ENCODE results near the gene SLC25A26.

SLC25A26 gene

DNA sequence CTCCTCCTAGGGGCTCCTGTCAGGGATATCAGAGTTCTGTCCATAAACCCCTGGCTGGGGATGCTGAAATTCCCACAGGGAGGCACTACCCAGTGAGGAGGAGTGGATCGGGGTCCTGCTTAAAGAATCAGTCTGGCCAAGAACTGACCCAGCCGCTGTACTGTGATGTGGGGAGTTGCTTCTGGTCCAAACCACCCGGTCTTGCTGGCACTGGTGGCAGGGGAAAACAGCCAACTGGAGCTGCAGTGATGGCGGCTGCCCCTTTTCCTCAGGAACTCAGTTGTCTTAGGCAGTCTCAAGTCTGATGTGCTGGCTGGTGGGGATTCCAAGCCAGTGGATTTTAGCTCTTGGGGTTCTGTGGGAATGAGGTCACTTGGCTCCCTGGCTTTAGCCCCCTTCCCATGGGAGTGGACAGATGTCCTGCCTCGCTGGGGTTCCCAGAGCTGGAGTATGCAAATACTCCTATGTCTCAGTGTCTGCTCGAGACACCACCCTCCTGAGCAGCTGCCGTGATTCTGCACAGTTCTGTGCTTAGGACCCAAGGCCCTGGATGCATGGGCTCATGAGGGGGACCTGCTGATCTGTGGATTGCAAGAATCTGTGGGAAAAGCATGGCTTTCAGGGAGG, 97.1 kb downstream of the SLC25A26 start:
- no peak for DNase-seq (ENCODE audit: low read depth in 1 of 2, low spot score in 1 of 2)
- no peak for TF ChIP-seq JUND (IDR thresholded peaks at IDR 0.05; ENCODE audit: low read depth)
- in situ Hi-C loops (cut with HindIII; ENCODE audit: low pct_unique_long_range_greater_than_20kb, low sequenced_read_pairs): no loop called here

DNA sequence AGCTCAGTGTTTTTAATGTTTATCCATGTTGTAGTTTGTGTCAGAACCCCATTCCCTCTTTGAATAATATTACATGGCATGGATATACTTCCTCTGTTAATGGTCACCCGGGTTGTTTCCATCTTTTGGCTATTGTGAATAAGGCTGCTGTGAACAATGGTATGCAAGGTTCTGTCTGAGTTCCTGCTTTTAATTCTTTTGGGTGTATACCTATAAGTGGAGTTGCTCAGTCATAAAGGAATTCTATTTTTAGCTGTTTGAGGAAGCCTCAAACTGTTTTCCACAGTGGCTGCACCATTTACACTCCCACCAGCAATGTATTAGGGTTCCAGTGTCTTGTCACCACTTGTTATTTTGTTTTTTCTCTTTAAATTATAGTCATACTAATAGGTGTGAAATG, 99.6 kb downstream of the SLC25A26 start:
- no peak for TF ChIP-seq JUND (IDR thresholded peaks at IDR 0.05; ENCODE audit: low read depth)
- DNase-seq (ENCODE audit: low read depth in 1 of 2, low spot score in 1 of 2): no peak
- in situ Hi-C loops (cut with HindIII; ENCODE audit: low pct_unique_long_range_greater_than_20kb, low sequenced_read_pairs): no loop called here

DNA sequence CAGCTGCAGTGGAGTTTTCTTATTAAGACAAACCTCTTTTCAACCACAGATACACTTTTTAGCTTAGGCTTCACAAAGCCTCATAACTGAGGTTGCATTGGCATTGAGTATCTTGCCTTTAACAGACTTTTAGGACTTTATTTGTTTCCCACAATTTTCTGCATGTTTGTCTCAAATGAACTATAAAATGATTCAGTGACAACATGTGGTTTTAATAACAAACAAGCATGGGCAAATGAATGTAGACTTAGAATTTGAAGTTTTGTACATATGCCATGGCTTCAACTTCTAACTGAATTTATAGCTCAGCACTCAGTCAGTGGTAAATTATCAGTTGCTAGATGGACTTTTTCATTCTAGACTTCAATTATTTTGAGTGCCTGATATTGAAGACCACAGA, 101.6 kb downstream of the SLC25A26 start:
- no peak for DNase-seq (ENCODE audit: low read depth in 1 of 2, low spot score in 1 of 2)
- no peak for TF ChIP-seq JUND (IDR thresholded peaks at IDR 0.05; ENCODE audit: low read depth)
- in situ Hi-C loops (cut with HindIII; ENCODE audit: low pct_unique_long_range_greater_than_20kb, low sequenced_read_pairs): no loop called here

DNA sequence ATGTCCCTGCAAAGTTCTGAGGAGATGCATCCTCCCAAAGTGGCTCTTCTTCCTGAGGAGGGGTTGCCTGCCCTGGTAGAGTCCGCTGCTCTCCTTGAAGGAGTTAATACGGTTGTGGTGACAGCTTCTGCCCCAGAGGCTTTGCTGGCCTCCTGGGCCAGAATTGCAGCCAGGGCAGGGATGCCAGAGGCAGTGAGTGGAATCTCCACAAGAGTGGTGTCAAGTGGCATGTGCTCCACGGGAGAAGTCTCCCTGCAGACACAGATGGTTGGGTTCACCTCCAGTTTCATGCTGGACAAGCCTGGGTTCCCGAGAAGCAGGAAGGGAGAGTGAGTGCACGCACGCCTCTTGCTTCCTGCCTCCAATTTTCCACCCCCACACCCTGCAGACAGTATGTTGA, 105.5 kb downstream of the SLC25A26 start:
- in situ Hi-C loops (cut with HindIII; ENCODE audit: low pct_unique_long_range_greater_than_20kb, low sequenced_read_pairs): no loop called here
- no peak for DNase-seq (ENCODE audit: low read depth in 1 of 2, low spot score in 1 of 2)
- TF ChIP-seq JUND (IDR thresholded peaks at IDR 0.05; ENCODE audit: low read depth): no peak

DNA sequence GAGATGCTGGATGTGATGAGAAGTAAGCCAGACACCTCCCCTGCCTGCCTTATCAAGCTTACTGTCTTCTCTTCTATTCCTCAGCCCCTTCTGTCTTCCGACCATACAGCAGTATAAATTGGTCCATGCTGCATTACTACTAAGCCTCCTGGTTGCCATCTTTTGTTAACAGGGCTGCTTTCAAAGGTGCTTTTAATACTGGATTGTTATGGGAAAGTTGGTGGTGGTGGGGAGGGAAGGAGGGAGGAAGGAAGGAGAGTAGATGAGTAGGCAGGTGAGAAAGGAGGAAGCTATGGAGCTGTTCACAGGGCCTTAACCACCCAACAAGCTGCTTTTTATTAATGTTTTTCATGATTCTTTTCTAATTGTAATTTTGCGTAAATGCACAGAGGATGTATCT, 114.9 kb downstream of the SLC25A26 start:
- no peak for TF ChIP-seq JUND (IDR thresholded peaks at IDR 0.05; ENCODE audit: low read depth)
- in situ Hi-C loops (cut with HindIII; ENCODE audit: low pct_unique_long_range_greater_than_20kb, low sequenced_read_pairs): no loop called here
- no peak for DNase-seq (ENCODE audit: low read depth in 1 of 2, low spot score in 1 of 2)

DNA sequence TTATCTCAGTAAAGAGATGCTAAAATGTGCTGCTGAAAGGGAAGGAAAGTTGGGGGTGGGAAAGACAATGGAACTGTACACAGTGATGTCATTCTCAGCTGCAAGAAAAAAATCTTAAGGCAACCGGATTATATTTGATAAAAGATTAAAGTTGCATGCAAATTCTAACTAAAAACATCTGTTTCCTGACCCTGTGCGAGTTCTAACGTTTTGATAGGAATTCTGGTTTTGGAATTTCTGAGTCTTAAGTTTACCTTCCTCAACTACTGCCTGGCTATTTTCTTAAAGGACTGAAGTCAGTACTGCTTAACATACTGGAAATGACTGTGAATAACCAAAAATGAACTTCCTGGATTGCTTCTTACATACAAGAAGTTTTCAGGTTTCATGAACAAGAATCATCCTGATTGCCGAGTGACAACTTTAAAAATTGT, 115.5 kb downstream of the SLC25A26 start:
- in situ Hi-C loops (cut with HindIII; ENCODE audit: low pct_unique_long_range_greater_than_20kb, low sequenced_read_pairs): no loop called here
- no peak for TF ChIP-seq JUND (IDR thresholded peaks at IDR 0.05; ENCODE audit: low read depth)
- no peak for DNase-seq (ENCODE audit: low read depth in 1 of 2, low spot score in 1 of 2)

DNA sequence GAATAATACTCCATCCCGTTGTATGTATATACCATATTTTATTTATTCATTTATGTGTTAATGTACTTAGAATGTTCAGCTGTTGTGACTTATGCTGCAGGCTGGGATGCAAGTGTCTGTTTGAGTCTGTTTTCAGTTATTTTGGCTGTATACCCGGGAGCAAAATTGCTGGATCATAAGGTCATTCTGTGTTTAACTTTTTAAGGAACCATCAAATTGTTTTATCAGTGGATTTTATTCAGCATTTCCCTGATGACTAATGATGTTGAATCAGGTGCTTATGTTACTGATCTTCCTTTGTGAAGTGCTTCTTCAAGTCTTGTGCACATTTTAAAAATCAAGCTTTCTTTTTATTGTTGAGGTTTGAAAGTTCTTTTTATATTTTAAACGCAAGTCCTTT, 118.1 kb downstream of the SLC25A26 start:
- no peak for DNase-seq (ENCODE audit: low read depth in 1 of 2, low spot score in 1 of 2)
- in situ Hi-C loops (cut with HindIII; ENCODE audit: low pct_unique_long_range_greater_than_20kb, low sequenced_read_pairs): no loop called here

DNA sequence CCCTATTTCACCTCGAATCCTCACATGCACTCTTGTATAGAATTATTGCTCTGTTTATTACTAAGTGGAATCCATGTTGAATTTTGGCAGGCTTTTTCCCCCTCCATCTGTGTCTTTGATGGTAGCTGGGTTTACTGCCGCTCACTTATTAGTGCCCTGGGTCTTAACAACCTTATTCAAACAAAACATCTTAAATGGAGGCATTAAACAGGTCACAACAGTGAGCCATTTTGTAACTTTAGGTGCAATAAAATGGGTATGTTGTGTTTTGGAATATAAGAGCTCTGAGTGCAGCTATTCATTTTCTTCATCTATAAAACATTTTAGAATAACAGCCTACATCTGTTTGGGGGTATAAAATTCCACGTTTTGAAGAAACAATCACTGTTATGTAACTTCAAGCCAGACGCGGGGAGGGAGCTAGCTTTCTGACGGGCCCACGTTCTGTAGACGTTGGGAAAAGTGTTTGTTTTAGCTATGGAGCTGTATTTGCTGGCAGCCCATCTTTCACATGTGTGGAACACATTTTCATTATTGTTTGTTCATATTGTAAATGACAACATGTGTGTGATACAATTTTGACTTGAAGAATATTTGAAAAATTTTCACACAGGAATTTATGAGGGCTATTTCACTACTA, 122.0 kb downstream of the SLC25A26 start:
- in situ Hi-C loops (cut with HindIII; ENCODE audit: low pct_unique_long_range_greater_than_20kb, low sequenced_read_pairs): no loop called here
- DNase-seq (ENCODE audit: low read depth in 1 of 2, low spot score in 1 of 2): no peak
- no peak for TF ChIP-seq JUND (IDR thresholded peaks at IDR 0.05; ENCODE audit: low read depth)

More for the DNA sequence above, 118.1 kb downstream of the SLC25A26 start:
- TF ChIP-seq JUND (IDR thresholded peaks at IDR 0.05; ENCODE audit: low read depth): no peak

DNA sequence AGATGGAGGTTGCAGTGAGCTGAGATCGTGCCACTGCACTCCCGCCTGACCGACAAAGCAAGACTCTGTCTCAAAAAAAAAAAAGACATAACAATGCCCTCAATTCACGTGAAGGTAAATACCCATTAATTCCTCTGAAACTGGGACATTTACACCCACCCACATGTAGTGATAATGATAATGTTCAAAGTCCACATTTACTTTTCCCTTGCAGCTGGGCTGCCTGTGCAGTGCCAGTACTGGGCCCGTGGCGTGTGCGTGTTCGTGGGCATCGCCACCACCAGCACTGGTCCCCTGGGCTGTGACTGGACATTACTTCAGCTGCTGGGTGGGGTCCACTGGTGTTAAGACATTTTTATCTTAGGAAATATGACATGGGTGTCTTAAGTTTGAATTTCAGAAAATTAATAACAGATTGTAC, 123.6 kb downstream of the SLC25A26 start:
- DNase-seq (ENCODE audit: low read depth in 1 of 2, low spot score in 1 of 2): no peak
- no peak for TF ChIP-seq JUND (IDR thresholded peaks at IDR 0.05; ENCODE audit: low read depth)
- in situ Hi-C loops (cut with HindIII; ENCODE audit: low pct_unique_long_range_greater_than_20kb, low sequenced_read_pairs): no loop called here

DNA sequence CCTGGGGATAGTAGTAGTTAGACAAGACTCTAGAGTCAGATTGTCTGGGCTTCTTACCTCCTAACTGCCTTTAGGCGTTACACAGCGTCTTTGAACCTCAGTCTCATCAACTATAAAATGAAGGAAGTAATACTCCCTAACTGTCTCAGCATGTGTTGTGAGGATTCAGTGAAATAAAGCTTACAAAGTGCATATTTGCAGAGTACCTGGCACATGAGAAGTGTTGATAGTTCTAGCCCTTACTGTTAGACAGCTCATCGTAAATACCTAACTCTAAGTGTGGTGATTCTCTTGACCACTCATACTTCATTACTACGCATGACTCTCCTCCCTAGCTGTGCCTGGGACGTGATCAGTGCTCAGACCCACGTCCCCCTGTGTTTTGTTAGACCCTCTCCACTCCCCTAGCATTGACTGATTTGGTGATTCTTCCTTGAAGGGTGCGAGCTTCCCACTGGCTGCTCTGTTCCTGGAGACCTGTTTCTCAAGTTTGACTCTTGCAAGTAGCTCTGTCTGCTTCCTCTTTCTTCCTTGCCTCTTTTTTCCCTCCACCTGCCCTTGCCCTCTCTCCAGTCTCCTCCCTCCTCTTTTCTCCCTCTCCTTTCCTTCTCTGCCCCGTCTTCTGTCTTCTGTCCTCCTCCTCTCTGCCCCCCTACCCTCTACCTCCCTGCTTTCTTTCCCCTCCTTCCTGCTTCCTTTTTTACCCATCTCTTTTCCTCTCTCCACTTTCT, 124.2 kb downstream of the SLC25A26 start:
- TF ChIP-seq JUND (IDR thresholded peaks at IDR 0.05; ENCODE audit: low read depth): no peak
- in situ Hi-C loops (cut with HindIII; ENCODE audit: low pct_unique_long_range_greater_than_20kb, low sequenced_read_pairs): no loop called here
- peak in 1 of 2 experiments; percentile 17 for DNase-seq (ENCODE audit: low read depth in 1 of 2, low spot score in 1 of 2)

DNA sequence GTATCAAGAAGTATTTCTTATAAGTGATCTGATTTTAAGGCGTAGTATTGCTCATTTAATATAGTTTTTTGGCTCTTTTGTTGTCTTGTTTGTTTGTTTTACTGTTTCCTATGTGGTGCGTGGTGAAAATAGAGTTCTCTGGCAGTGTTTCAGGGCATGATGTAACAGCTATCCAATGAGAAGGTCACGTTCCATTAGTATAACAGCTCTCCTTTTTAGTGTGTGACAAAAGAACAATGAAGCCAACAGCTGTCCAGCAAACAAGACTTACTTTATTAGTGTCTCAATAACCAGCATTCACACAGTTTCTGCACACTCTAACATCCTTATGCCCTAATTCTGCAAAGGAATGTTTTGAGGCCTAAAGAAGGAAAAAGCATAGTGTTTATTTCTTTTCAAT, 127.9 kb downstream of the SLC25A26 start:
- TF ChIP-seq JUND (IDR thresholded peaks at IDR 0.05; ENCODE audit: low read depth): no peak
- no peak for DNase-seq (ENCODE audit: low read depth in 1 of 2, low spot score in 1 of 2)
- in situ Hi-C loops (cut with HindIII; ENCODE audit: low pct_unique_long_range_greater_than_20kb, low sequenced_read_pairs): no loop called here

DNA sequence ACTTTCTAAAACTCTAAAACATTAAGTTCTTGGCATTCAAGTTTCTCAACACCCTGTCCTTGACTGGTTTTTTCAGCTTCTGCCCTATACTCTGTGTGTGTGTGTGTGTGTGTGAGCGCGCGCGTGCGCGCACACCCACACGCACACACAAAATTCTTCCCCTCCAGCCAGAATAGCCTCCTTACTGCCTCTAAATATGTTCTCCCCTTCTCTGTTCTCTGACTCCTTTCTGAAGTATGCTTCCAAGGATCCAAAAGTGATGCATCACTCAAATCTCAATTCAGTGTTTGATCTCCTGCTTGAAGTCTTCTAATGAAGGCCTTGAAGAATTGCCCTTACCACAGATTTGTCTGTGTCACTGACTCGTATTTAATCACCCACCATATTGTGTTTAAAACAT, 129.8 kb downstream of the SLC25A26 start:
- TF ChIP-seq JUND (IDR thresholded peaks at IDR 0.05; ENCODE audit: low read depth): no peak
- in situ Hi-C loops (cut with HindIII; ENCODE audit: low pct_unique_long_range_greater_than_20kb, low sequenced_read_pairs): no loop called here
- DNase-seq (ENCODE audit: low read depth in 1 of 2, low spot score in 1 of 2): no peak

DNA sequence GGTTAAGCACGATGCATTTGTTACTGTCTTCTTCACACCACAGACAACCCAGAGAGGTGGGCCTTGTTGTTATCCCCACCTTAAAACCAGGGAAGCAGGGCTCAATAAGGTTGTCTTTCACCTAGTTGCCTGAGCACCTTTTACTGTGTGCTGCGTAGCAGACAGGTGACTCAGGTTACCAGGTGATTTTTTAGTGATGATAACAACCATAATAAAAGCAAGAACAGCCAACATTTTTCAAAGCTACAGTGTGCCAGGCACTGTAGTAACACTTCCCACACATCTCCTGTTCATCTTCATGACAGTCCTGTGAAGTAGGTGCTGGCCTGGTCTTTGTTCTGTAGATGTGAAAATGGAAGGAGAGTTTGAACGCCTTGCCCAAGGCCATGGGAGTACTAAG, 132.2 kb downstream of the SLC25A26 start:
- TF ChIP-seq JUND (IDR thresholded peaks at IDR 0.05; ENCODE audit: low read depth): no peak
- in situ Hi-C loops (cut with HindIII; ENCODE audit: low pct_unique_long_range_greater_than_20kb, low sequenced_read_pairs): no loop called here
- DNase-seq (ENCODE audit: low read depth in 1 of 2, low spot score in 1 of 2): no peak

Measured in T47D (cell line).